OCI-M1 (cell line): ENCODE data around the gene NOTO.
A peak's percentile ranks its signal among the peaks of the same experiment; 100 is the strongest.

Source experiments
- DNase-seq: peaks from one replicate; lab custom pipeline; 2025; lab: John Stamatoyannopoulos, UW

Gene NOTO

DNA sequence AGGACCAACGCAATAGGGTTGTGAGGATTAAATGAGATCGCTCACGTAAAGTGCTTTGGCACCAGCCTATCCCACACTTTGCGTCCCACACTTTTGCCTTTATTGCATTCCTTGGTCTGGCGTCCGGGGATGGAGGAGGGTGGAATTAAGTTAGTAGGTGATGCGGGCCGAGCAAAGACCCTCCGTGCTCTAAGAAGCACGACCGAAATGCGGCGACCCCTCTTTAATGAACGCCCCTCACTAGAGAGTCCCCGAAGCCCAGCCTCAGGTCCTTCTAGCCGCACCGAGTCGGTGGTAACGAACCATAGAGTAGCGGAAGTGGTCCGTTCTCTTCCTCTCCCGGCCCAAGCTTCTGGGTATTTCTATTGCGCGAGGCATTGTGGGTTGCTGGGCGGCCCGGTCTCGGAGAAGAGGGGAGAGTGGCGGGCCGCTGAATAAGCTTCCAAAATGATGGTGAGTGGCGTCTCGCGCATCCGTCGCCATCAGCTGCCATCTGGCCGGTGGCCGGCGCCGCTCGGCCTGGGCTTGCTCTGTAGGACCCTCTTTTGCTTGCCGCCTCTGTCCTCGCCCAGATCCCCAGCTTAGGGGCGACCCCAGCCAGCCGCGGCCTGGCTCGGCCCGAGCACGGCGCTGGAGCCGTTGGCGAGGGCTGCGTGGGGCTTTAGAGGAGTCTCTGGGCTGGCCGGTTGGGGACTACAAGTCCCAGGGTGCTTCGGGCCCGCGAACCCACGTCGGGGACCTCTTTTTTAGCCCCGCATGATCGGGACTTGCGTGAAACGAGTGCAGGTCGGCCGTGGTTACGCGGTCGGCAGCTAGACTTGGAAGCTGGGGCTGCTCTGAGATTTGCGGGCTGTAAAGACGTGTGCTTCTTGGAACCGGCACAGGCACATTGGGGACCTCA lies 31.8 kb downstream of the NOTO start, which contains the start of gene CCT7:
Gene CCT7, plus strand, starts transcription at position 377 of the 901 bp plus-strand sequence. Its CDS starts 71 bp downstream, at position 448.
- DNase-seq, result peak; percentile 90

DNA sequence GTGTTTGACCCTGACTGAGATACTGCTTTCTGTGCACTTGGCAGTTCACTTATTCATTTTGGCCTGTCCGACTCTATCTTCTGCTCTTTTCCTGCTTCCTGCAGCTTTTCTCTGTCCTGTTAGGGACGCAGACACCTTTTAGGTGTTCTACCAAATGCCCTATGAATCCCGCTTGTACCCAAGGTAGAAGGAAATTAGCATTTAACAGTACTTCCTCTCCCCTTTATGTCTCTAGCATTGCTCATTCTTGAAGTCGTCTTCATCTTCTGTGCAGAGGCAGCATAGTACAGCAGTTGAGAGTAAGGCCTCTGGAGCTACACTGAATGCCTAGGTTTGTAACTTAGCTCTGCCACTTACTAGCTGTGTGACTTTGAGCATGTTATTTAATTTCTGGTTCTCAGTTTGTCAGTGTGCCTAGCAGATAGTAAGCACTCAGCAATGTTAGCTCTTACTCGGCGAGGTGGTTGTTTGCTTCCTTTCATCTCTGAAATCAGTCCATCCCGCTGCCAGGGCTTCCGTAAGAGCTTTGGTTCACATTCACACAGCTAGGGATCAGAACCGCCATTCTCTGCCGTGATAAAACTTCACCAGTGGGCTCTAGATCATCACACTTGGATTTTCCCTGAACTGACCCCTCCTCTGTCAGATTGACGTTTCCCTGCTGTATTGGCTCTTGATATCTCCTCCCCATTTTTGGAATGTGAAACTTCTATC lies 33.1 kb downstream of the NOTO start:
- DNase-seq, result no peak

DNA sequence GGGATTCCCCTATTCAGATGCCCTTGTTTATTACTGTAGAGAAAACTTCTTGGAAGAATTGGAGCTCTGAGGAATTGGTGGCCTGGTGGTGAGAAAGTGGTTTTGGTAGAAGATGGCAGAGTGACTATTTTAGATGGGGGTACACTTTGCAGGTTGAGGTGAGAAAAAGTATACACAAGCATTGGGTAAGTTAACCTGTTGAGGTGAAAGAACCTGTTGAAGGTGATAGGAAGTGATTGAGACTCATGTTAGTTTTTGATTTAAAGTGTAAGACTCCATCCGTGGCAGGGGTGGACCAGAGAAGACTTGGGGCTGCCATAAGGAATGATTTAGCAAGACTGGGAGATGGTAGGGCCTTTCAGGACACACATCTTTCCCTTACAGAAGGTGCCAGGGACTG lies 34.8 kb downstream of the NOTO start:
- no peak for DNase-seq

DNA sequence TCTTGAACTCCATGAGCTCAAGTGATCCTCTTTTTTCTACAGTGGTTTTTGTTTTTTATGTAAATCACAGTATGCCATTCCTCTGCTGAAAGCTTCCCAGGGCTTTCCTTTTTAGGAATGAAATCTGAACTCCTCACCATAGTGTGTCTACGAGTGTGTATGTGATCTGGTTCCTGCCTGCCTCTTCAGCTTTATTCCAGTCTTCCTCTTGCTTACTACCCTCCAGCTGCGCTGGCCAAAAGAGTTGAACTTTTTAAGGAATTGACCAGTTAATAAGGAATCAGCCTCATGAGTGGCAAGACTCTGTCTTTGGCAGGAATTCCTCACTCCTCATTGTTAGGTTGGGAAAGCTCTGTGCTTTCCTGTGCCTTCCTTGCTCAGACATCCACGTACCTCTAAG lies 35.8 kb downstream of the NOTO start:
- no peak for DNase-seq

DNA sequence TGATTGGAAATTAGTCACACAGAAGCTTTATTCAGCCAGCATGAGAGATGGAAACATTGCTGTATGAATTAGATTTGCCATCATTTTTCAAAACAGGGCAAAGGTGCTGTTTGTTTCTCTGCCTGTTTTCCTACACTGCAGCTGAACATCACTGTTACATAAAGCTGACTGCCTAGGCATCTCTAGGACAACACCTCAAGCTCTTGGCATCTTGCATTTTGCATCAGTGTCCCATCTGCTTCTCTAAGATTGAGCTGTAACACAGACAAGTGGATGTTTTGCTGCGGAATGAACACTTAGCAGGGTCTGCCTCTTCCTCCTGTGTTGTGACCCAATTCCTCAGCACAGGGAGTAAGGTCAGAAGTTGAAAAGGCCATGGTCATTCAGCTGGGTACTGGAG lies 36.6 kb downstream of the NOTO start:
- no peak for DNase-seq

DNA sequence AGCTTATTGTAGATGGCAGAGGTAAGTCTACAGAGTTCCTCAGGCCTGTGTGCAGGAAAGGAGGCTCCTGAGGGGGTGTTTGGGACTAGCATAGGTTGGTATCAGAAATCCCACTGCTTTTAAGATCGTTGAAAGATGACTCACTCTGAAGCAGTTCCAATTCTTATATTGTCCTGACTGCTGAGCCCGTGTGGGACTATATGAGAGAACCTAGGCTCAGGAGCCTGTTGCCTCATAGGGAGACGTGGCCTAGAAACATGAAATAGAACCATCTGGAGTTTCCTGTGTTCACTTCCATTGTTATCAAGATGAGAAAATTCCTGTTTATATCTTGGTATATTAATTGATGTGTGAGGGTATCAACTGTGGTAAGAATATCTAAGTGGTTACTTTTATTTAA lies 37.4 kb downstream of the NOTO start:
- DNase-seq, result no peak

DNA sequence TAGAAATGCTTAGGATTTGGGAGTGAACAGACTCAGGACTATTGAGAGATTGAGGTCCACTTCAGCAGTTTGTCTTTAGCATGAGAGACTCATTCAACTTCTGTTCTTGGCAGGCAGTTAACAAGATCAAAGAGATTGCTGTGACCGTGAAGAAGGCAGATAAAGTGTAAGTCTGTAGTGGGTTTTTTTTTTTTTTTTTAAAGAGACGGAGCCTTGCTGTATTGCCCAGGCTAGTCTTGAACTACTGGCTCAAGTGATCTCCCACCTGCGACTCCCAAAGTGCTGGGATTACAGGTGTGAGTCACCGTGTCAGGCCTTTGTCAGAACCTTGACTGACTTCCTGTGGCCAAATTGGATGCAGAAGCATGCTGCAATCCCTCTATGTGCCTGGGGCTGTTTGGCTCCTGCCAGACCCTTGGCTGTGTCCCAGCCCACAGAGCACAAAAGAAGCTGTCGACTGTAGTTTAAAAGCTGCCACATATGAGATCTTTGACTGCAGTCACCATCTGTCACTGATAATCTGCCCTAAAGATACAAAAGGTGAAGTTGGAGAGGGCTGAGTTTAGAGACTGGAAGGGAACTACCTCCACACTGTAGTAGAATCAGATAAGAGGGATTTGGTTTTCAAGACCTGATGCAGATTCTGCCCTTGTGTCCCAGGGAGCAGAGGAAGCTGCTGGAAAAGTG lies 41.7 kb downstream of the NOTO start:
- peak; percentile 15 for DNase-seq

DNA sequence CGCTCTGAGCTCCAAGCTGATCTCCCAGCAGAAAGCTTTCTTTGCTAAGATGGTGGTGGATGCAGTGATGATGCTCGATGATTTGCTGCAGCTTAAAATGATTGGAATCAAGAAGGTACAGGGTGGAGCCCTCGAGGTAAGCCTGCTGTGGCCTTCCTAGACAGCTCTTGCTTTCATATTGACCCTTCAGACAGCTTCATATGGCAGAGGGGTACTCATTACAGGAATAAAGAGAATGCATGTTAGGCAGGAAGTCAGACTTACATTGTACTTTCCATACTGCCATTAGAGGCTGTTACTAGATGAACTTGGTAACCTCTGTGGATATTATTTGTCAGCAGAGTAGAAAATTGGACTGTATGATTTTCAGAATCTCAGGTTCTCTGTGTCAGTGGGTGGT lies 42.2 kb downstream of the NOTO start:
- DNase-seq, result no peak

DNA sequence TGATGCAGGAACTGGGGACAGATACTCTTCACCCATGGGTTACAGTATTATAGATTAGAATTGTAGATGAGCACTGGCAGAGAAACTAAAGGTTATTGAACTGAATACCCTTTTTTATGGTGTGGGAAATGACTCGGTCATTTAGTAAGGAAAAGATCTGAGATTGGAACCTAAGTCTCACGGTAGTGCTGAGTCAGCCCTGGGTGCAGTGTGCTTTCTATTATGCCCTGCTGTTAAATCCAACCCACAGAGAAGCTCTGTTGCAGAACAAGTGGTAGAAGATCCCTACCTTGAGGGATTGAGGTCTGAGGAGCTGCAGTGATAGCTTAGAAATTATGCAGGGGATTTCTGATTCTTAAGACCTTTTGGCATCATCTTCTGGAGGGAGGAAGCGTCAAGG lies 44.5 kb downstream of the NOTO start:
- DNase-seq, result no peak

DNA sequence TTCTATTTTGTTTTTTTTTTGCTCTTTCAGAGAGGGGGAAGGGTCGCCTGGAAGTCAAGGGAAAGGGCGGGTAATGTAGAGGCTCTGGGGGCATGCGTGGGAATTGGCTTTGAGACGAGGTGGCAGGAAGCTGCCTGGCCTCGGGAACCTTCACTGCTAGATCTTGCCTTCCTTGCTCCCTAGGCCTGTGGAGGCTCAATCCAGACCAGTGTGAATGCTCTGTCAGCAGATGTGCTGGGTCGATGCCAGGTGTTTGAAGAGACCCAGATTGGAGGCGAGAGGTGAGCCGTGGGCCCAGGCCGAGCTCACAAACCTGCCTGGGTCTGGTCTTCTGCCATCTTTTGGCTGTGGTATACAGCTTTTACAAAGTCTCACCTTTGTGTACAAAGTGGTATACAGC lies 47.3 kb downstream of the NOTO start:
- DNase-seq, result no peak

DNA sequence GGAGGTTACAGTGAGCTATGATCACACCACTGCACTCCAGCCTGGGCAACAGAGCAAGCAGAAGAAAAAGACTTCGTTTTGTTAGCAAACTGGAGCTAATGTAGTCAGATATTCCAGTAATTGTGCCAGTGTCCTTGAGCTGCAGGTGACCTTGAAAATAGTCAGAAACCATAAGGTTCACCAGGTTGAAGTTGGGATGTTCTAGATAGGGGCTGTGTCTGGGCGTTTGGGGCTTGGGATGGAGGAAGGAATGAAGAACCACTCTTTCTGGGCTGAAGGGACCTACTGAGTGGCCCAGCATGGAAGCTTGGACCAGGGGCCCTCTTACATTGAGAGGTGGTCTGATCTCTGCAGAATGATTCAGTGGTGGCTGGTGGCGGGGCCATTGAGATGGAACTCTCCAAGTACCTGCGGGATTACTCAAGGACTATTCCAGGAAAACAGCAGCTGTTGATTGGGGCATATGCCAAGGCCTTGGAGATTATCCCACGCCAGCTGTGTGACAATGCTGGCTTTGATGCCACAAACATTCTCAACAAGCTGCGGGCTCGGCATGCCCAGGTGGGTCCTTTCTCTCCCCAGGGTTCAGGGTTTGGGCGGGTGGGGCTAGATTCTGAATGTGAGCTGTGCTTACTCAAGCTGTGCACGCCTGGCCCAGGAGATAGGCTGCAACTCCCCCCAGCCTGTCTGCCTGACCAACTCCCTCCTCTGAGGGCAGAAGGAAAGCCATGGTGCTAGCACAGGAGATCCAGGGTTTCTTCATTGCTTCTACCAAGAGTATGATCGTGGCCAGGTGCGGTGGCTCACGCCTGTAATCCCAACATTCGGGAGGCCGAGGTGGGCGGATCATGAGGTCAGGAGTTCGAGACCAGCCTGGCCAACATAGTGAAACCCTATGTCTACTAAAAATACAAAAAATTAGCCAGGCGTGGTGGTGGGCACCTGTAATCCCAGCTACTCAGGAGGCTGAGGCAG lies 48.8 kb downstream of the NOTO start:
- no peak for DNase-seq

DNA sequence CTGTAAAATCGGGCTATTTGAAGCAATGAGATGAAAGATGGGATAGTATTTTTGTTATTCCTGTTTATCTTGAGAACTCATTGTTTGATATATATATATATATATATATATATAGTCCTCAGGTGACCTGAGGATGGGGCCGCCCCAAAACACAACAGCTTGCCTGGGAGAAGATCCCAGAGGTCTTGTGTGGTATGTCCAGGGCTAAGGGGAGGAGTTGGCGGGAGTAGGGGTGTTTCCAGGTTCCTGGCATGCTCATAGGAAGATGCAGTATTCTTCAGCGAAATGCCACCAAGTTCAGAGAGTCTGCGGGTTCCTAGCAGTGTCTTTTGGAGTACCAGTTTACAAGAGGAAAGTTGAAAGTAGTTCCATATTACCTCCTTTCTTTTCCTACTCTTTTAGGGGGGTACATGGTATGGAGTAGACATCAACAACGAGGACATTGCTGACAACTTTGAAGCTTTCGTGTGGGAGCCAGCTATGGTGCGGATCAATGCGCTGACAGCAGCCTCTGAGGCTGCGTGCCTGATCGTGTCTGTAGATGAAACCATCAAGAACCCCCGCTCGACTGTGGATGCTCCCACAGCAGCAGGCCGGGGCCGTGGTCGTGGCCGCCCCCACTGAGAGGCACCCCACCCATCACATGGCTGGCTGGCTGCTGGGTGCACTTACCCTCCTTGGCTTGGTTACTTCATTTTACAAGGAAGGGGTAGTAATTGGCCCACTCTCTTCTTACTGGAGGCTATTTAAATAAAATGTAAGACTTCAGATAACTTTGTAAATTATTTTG lies 50.1 kb downstream of the NOTO start:
- no peak for DNase-seq

DNA sequence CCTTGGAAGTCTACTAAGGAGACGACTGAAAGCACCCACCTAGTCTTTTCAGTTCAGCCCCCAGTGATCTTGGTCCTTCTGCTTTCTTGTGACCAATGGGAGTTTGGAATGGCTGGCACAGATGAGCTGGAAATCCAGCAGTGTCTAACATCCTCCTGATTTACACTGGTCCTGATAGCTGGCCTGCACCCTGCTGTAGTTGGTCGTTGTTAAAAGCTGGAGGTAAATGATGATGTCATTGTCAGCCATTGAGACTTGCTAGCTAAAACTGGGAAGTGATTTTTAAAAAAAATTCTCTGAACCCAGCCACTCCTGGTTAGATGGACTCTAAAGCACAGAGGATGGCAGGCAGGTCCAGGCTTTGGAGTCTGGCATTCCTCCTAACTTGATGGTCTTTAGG lies 51.0 kb downstream of the NOTO start:
- DNase-seq, result peak; percentile 40

DNA sequence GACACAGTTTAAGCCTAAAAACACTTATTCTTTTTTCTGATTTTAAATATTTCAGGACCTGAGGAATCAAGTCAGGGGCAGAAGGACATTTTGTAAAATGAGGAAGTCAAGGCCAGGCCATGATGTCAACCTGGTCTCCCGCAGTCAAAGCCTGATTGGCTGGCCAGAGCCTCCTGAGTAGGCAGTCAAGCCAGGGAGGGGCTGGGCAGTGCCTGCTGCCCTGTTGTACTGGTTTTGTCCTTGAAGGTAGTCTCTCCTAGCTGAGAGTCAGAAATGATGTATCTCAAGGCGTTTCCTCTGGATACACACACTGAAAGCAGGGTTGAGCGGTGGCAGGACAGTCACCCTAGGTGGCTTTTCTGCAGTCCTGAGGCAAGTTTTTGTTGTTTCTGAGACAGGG lies 51.5 kb downstream of the NOTO start:
- DNase-seq, result peak; percentile 76

DNA sequence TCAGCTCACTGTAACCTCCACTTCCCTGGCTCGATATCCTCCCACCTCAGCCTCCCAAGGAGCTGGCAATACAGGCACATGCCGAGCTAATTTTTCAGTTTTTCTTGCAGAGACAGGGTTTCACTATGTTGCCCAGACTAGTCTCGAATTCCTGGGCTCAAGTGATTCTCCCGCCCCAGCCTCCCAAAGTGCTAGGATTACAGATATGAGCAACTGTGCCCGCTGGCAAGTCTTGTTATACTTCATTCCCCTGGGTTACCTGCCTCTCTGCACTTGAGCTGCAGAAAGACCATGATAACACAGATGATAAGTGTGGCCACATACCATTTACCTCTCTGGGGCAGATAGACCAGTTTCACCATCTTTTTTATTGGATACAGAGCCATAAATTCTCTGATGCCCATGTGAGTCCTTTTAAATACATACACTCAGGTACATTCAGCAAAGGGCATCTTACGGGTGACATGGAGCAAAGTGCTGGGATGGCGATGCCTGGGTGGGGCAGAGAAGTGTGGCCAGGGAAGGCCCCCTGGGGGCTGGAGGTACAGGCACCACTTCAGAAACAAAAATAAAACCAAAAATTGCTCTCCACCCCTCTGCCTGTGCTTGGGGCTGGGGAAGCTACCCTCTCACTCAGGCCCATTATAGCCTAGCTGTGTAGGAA lies 52.1 kb downstream of the NOTO start:
- DNase-seq, result no peak

DNA sequence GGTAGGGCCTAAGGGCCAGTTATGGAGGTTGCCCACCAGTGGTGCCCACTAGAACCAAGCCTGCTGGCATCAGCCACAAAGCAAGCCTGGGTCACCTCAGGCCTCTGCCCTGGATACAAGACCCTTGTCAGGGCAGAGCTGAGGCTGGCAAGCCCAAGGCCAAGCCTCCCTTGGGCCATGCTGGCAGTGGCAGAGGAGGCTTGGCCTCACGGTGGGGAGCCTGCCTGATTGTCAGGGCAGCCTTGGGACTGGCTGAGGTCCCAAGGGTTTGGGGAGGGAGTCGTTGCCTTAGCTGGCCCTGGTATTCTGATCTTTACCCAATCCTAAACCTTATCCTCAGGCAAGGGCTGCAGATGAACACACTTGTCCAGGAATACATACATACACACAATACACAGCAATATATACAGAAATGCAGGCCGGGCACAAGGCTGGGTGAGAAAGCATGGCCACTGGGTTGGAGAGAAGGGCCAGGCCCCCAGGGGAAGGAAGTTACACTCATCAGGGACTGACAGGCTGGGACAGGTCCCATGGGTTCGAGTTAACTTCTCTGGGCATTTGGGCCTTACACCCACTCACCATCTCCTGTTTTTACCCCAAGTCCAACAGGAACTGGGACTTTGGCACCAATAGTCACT lies 52.8 kb downstream of the NOTO start:
- DNase-seq, result no peak

DNA sequence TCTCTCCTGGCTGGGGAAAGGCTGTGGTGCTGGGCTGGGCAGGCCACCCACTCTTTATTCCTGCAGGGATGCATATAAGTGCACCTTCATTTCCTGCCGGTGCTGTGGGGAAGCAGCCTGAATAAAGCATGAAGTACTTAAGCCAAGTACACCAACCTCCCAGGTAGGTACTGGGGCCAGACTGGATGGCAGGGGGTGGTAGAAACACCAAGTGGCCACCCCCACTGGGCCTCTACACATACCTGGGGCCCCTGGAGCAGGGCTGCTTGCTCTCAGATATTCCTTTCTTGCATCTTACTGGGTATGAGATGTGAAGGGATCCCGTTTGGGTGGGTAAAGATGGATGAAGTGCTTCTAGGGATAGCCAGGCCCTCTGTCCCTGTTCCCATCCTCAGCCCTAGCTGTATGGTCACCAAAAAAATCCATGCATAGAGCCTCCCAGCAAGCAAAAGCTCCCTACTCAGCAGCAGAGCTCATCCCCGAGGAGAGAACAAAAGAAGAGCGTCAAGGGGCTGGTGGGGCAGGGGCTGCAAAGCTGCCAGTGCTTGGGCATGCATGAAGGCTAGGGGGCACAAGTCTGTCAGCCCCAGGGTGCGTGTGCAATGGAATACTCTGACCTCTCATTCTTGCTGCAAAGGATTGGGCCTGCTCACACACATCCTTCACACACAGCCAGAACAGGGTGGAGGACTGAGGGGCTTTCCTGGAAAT lies 53.7 kb downstream of the NOTO start:
- no peak for DNase-seq

DNA sequence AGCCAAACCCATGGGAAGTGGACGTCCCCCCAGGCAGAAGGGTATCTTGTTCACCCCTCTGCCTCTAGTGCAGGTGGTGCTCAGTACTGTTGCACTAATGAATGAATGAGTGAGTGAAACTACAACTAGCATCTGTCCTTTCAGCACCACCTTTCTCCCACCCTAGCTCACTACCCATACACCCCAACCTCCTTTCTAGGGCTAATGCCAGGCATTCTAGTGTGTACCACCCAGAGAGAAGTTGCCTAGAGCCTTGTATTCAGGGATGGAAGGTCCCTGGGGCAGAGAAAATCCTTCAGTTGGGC lies 54.2 kb downstream of the NOTO start:
- no peak for DNase-seq

DNA sequence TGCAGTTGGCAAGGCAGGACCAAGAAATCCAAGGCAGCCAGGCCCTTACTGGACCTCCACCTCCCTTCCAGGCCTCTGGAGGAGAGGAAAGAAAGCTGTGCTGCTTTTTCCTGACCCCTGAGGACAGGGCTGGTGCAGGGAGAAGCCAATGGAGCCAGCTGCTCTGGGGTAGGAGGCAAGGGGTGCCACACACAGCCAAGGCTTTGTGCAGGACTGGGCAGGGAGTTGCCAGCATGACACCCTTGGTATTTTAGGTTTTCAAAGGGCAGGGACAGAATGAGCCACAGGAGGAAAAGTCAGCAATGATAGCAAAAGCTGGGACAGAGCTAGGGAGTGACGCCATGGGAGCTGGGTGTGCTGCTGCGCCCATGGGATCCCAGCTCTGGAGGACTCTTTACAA lies 54.6 kb downstream of the NOTO start:
- DNase-seq, result no peak
